GM18909 (cell line): ENCODE measurements around the gene P4HA1.

ENCODE experiments used
- ATAC-seq: cut with Tn5 transposase; IDR thresholded peaks from one replicate; pipeline ENCODE4 v1.9.1; 2021; ENCODE audit warnings: mild to moderate bottlenecking; ENCODE audit not compliant: unreplicated experiment, poor library complexity

Gene P4HA1

GRCh38 chr10:73095481-73096021 is 1.1 kb downstream of the P4HA1 start:
- ATAC-seq = no peak

- no peak for ATAC-seq
Observed at GRCh38 chr10:73094986-73095480, 1.6 kb downstream of the P4HA1 start.

- ATAC-seq = no peak
Observed at GRCh38 chr10:73093922-73094850, 2.5 kb downstream of the P4HA1 start.

GRCh38 chr10:73092830-73093229 is 3.8 kb downstream of the P4HA1 start:
- no peak for ATAC-seq

- ATAC-seq = no peak
Observed at GRCh38 chr10:73088304-73088703, 8.4 kb downstream of the P4HA1 start.

- no peak for ATAC-seq
Observed at GRCh38 chr10:73086816-73087215, 9.8 kb downstream of the P4HA1 start.

- ATAC-seq = no peak
Observed at GRCh38 chr10:73084209-73084608, 12.5 kb downstream of the P4HA1 start.

- ATAC-seq = no peak
Observed at GRCh38 chr10:73083221-73083620, 13.4 kb downstream of the P4HA1 start.

GRCh38 chr10:73079779-73080541 is 16.7 kb downstream of the P4HA1 start:
- ATAC-seq = peak; percentile 78

- ATAC-seq = no peak
Observed at GRCh38 chr10:73076360-73077183, 20.1 kb downstream of the P4HA1 start.

GRCh38 chr10:73075829-73076228 is 20.8 kb downstream of the P4HA1 start:
- ATAC-seq = no peak

- ATAC-seq = no peak
Observed at GRCh38 chr10:73073627-73074026, 23.0 kb downstream of the P4HA1 start.

GRCh38 chr10:73065441-73065840 is 31.2 kb downstream of the P4HA1 start:
- no peak for ATAC-seq

GRCh38 chr10:73061743-73062142 is 34.9 kb downstream of the P4HA1 start:
- no peak for ATAC-seq

- ATAC-seq = no peak
Observed at GRCh38 chr10:73060738-73061635, 35.7 kb downstream of the P4HA1 start.

GRCh38 chr10:73060173-73060572 is 36.5 kb downstream of the P4HA1 start:
- ATAC-seq = no peak

- no peak for ATAC-seq
Observed at GRCh38 chr10:73058057-73058591, 38.5 kb downstream of the P4HA1 start.

GRCh38 chr10:73054286-73054685 is 42.4 kb downstream of the P4HA1 start:
- peak; percentile 88 for ATAC-seq

- ATAC-seq = no peak
Observed at GRCh38 chr10:73053275-73053674, 43.4 kb downstream of the P4HA1 start.
